ENCODE data around the gene CRADD.
"Not testable (repeated sequence)": the region's sequence is repeated elsewhere in the genome, so short reads cannot be mapped to it uniquely, and the experiment has no call there.

The CRADD gene

GRCh38 chr12:93862424-93862823 lies 185.2 kb downstream of the CRADD start:
- H3K36me3 Mint-ChIP-seq (ENCODE audit: low read depth), result peaks cover 17% of the 10 kb centered on the region
- H3K9me3 Mint-ChIP-seq, result peaks cover 30% of the 10 kb centered on the region
- H3K4me1 Mint-ChIP-seq (ENCODE audit: low read depth), result peaks cover 7% of the 10 kb centered on the region
- no peak for DNase-seq (ENCODE audit: low spot score)
- no peak overlapping the region for H3K27ac Mint-ChIP-seq
- H3K27me3 Mint-ChIP-seq (ENCODE audit: low read depth), result peaks cover 2% of the 10 kb centered on the region
- no peak overlapping the region for H3K4me3 Mint-ChIP-seq

- H3K27me3 Mint-ChIP-seq (ENCODE audit: low read depth), result peaks cover 21% of the 10 kb centered on the region
- DNase-seq (ENCODE audit: low spot score), result no peak
- H3K27ac Mint-ChIP-seq, result no peak overlapping the region
- peaks cover 22% of the 10 kb centered on the region for H3K36me3 Mint-ChIP-seq (ENCODE audit: low read depth)
- no peak overlapping the region for H3K4me3 Mint-ChIP-seq
- H3K4me1 Mint-ChIP-seq (ENCODE audit: low read depth), result peaks cover 3% of the 10 kb centered on the region
- H3K9me3 Mint-ChIP-seq, result peaks cover 50% of the 10 kb centered on the region
Observed at GRCh38 chr12:93865751-93866150, 188.6 kb downstream of the CRADD start.

- peaks cover 71% of the 10 kb centered on the region for H3K9me3 Mint-ChIP-seq
- no peaks in the 10 kb centered on the region for H3K4me1 Mint-ChIP-seq (ENCODE audit: low read depth)
- no peak overlapping the region for H3K4me3 Mint-ChIP-seq
- peaks cover 24% of the 10 kb centered on the region for H3K27me3 Mint-ChIP-seq (ENCODE audit: low read depth)
- no peak for DNase-seq (ENCODE audit: low spot score)
- no peak overlapping the region for H3K27ac Mint-ChIP-seq
- H3K36me3 Mint-ChIP-seq (ENCODE audit: low read depth), result peaks cover 22% of the 10 kb centered on the region
Observed at GRCh38 chr12:93868771-93869170, 191.6 kb downstream of the CRADD start.

GRCh38 chr12:93870020-93870795 lies 193.0 kb downstream of the CRADD start:
- Mint-ChIP-seq H3K4me1 (ENCODE audit: low read depth) (no peaks in the 10 kb centered on the region), H3K4me3 (no peak overlapping the region), H3K9me3 (peaks cover 77% of the 10 kb centered on the region), H3K27me3 (ENCODE audit: low read depth) (peaks cover 26% of the 10 kb centered on the region), H3K27ac (no peak overlapping the region), H3K36me3 (ENCODE audit: low read depth) (peaks cover 20% of the 10 kb centered on the region)
- DNase-seq (ENCODE audit: low spot score), result no peak

GRCh38 chr12:93871566-93871965 lies 194.4 kb downstream of the CRADD start:
- DNase-seq (ENCODE audit: low spot score); H3K27ac Mint-ChIP-seq: not testable (repeated sequence)
- H3K9me3 Mint-ChIP-seq, result peaks cover 80% of the 10 kb centered on the region

GRCh38 chr12:93873561-93873960 lies 196.4 kb downstream of the CRADD start:
- no peak for DNase-seq (ENCODE audit: low spot score)
- no peak overlapping the region for H3K4me3 Mint-ChIP-seq
- peaks cover 27% of the 10 kb centered on the region for H3K36me3 Mint-ChIP-seq (ENCODE audit: low read depth)
- H3K9me3 Mint-ChIP-seq, result peaks cover 73% of the 10 kb centered on the region
- H3K27ac Mint-ChIP-seq, result no peak overlapping the region
- no peaks in the 10 kb centered on the region for H3K4me1 Mint-ChIP-seq (ENCODE audit: low read depth)
- H3K27me3 Mint-ChIP-seq (ENCODE audit: low read depth), result peaks cover 22% of the 10 kb centered on the region

More at GRCh38 chr12:93871566-93871965, 194.4 kb downstream of the CRADD start:
- not testable (repeated sequence) for H3K4me1 Mint-ChIP-seq (ENCODE audit: low read depth); H3K4me3 Mint-ChIP-seq
- H3K36me3 Mint-ChIP-seq (ENCODE audit: low read depth), result peaks cover 21% of the 10 kb centered on the region
- H3K27me3 Mint-ChIP-seq (ENCODE audit: low read depth), result peaks cover 28% of the 10 kb centered on the region

GRCh38 chr12:93875157-93875556 lies 198.0 kb downstream of the CRADD start:
- peaks cover 30% of the 10 kb centered on the region for H3K36me3 Mint-ChIP-seq (ENCODE audit: low read depth)
- H3K27me3 Mint-ChIP-seq (ENCODE audit: low read depth), result peaks cover 12% of the 10 kb centered on the region
- H3K27ac Mint-ChIP-seq, result no peak overlapping the region
- H3K9me3 Mint-ChIP-seq, result peaks cover 65% of the 10 kb centered on the region
- peaks cover 11% of the 10 kb centered on the region for H3K4me1 Mint-ChIP-seq (ENCODE audit: low read depth)
- H3K4me3 Mint-ChIP-seq, result no peak overlapping the region
- no peak for DNase-seq (ENCODE audit: low spot score)

- peaks cover 22% of the 10 kb centered on the region for H3K4me1 Mint-ChIP-seq (ENCODE audit: low read depth)
- H3K36me3 Mint-ChIP-seq (ENCODE audit: low read depth), result peaks cover 34% of the 10 kb centered on the region
- peaks cover 7% of the 10 kb centered on the region for H3K27me3 Mint-ChIP-seq (ENCODE audit: low read depth)
Observed at GRCh38 chr12:93876360-93876759, 199.2 kb downstream of the CRADD start.

GRCh38 chr12:93877446-93877845 lies 200.3 kb downstream of the CRADD start:
- peaks cover 7% of the 10 kb centered on the region for H3K27me3 Mint-ChIP-seq (ENCODE audit: low read depth)
- H3K27ac Mint-ChIP-seq, result no peak overlapping the region
- peaks cover 27% of the 10 kb centered on the region for H3K4me1 Mint-ChIP-seq (ENCODE audit: low read depth)
- no peak for DNase-seq (ENCODE audit: low spot score)
- no peak overlapping the region for H3K4me3 Mint-ChIP-seq
- peaks cover 59% of the 10 kb centered on the region for H3K9me3 Mint-ChIP-seq
- peaks cover 34% of the 10 kb centered on the region for H3K36me3 Mint-ChIP-seq (ENCODE audit: low read depth)

More at GRCh38 chr12:93876360-93876759, 199.2 kb downstream of the CRADD start:
- Mint-ChIP-seq H3K9me3 (peaks cover 69% of the 10 kb centered on the region), H3K4me3 (no peak overlapping the region), H3K27ac (no peak overlapping the region)
- DNase-seq (ENCODE audit: low spot score), result no peak

- no peak for DNase-seq (ENCODE audit: low spot score)
- Mint-ChIP-seq H3K4me3 (peak overlapping the region; percentile 71), H3K9me3 (peaks cover 36% of the 10 kb centered on the region), H3K36me3 (ENCODE audit: low read depth) (peaks cover 30% of the 10 kb centered on the region), H3K4me1 (ENCODE audit: low read depth) (peaks cover 35% of the 10 kb centered on the region), H3K27ac (peak overlapping the region; percentile 89), H3K27me3 (ENCODE audit: low read depth) (peaks cover 2% of the 10 kb centered on the region)
Observed at GRCh38 chr12:93879476-93880421, 202.6 kb downstream of the CRADD start.

GRCh38 chr12:93880853-93881522 lies 203.8 kb downstream of the CRADD start:
- Mint-ChIP-seq H3K4me3 (peak overlapping the region; percentile 71), H3K4me1 (ENCODE audit: low read depth) (peaks cover 35% of the 10 kb centered on the region), H3K27ac (peak overlapping the region; percentile 89), H3K36me3 (ENCODE audit: low read depth) (peaks cover 25% of the 10 kb centered on the region), H3K27me3 (ENCODE audit: low read depth) (peaks cover 2% of the 10 kb centered on the region), H3K9me3 (peaks cover 23% of the 10 kb centered on the region)
- DNase-seq (ENCODE audit: low spot score), result peak; percentile 39

GRCh38 chr12:93882763-93883162 lies 205.6 kb downstream of the CRADD start:
- Mint-ChIP-seq H3K27me3 (ENCODE audit: low read depth) (no peaks in the 10 kb centered on the region), H3K36me3 (ENCODE audit: low read depth) (peaks cover 17% of the 10 kb centered on the region), H3K27ac (no peak overlapping the region), H3K4me3 (no peak overlapping the region), H3K9me3 (peaks cover 11% of the 10 kb centered on the region), H3K4me1 (ENCODE audit: low read depth) (peaks cover 40% of the 10 kb centered on the region)
- no peak for DNase-seq (ENCODE audit: low spot score)

- Mint-ChIP-seq H3K27me3 (ENCODE audit: low read depth) (no peaks in the 10 kb centered on the region), H3K4me1 (ENCODE audit: low read depth) (peaks cover 40% of the 10 kb centered on the region), H3K9me3 (peaks cover 11% of the 10 kb centered on the region), H3K27ac (no peak overlapping the region), H3K36me3 (ENCODE audit: low read depth) (peaks cover 14% of the 10 kb centered on the region), H3K4me3 (no peak overlapping the region)
- no peak for DNase-seq (ENCODE audit: low spot score)
Observed at GRCh38 chr12:93883436-93884154, 206.4 kb downstream of the CRADD start.

Data from T-helper 2 cell treated with Interferon-gamma antibody and Interleukin-4, amounts not matched to agents 5 μg/mL and 100 μg/mL, for 36 hours (primary cell).